A204.1 (cell line): Measurements from ENCODE around the gene NPHP3.
A peak's percentile ranks its signal among the peaks of the same experiment; 100 is the strongest.
"Not testable (repeated sequence)": the region's sequence is repeated elsewhere in the genome, so short reads cannot be mapped to it uniquely, and the experiment has no call there.

ENCODE experiments used
- FAIRE-seq: peaks from 2 replicates; lab custom pipeline; 2012; peaks lifted over from hg19 to GRCh38; lab: Jason Lieb, UNC

The NPHP3 gene

GRCh38 chr3:132641427-132641826, 80.8 kb downstream of the NPHP3 start:
- not testable (repeated sequence) for FAIRE-seq

GRCh38 chr3:132638706-132639105, 83.5 kb downstream of the NPHP3 start:
- FAIRE-seq = no peak

- peak; percentile 16 for FAIRE-seq
Observed at GRCh38 chr3:132637590-132637989, 84.6 kb downstream of the NPHP3 start.

- FAIRE-seq = no peak
Observed at GRCh38 chr3:132635052-132635451, 87.2 kb downstream of the NPHP3 start.
